NB4 (cell line): ENCODE measurements around the gene EEF2KMT.
"Not testable (repeated sequence)": the region's sequence is repeated elsewhere in the genome, so short reads cannot be mapped to it uniquely, and the experiment has no call there.

Source experiments
- DNase-seq: peaks from one replicate; pipeline ENCODE4 v3.0.0; 2010; ENCODE audit warnings: low read depth
- H3K4me3 ChIP-seq: one replicate; pipeline ENCODE4 v1.5.1; 2011; ENCODE audit warnings: mild to moderate bottlenecking, low read depth, low read length, moderate library complexity
- MYC ChIP-seq: IDR thresholded peaks from 2 replicates; pipeline ENCODE4 v1.6.1; 2011; ENCODE audit warnings: low read depth, low read length
- POLR2A ChIP-seq: IDR thresholded peaks from 2 replicates; pipeline ENCODE4 v1.6.1; 2011; ENCODE audit warnings: mild to moderate bottlenecking; ENCODE audit not compliant: insufficient read length; ENCODE audit errors: extremely low read depth
- TF ChIP-seq, protein P1 (sequence below): IDR thresholded peaks from 2 replicates; pipeline ENCODE4 v1.6.1; 2011; ENCODE audit warnings: low read depth, low read length
- TF ChIP-seq, protein P2 (sequence below): IDR thresholded peaks from one replicate; pipeline ENCODE4 v1.5.1; 2012; ENCODE audit warnings: low read depth, low read length

The EEF2KMT gene, protein sequence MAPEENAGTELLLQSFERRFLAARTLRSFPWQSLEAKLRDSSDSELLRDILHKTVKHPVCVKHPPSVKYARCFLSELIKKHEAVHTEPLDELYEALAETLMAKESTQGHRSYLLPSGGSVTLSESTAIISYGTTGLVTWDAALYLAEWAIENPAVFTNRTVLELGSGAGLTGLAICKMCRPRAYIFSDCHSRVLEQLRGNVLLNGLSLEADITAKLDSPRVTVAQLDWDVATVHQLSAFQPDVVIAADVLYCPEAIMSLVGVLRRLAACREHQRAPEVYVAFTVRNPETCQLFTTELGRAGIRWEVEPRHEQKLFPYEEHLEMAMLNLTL

DNA sequence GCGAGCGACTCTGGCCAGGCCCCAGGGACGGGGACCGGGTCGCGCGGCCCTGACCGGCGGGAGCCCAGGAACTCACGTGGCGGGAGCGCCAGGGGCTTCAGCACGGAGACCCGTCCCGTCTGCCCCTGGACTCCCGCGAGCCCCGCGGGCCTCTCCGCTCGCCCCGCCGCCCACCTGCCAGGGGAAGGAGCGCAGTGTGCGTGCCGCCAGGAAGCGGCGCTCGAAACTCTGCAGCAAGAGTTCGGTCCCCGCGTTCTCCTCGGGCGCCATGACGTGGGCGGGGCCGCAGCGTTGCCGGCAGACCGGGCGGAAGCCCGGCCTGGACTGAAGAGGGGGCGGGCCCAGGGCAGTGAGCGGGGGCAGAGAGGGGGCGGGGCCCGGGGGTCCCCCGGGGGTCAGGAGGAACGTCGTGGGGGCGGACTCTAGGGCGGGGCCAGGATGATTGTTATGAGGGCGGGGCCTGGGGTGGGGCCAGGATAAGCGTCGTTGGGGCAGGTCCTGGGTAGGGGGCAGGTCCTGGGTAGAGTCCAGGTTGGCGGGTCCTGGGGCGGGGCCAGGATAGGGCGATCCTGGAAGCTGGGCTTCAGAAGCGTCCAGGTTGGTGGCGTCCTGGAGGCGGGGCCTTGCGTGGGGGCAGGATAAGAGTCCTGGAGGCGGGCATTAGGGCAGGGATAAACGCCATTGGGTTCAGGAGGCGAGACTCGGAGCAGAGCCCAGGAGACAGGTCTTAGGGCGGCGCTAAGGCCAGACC is at the start of gene EEF2KMT:
Gene EEF2KMT, minus strand, starts transcription at position 326 of the 751 bp plus-strand sequence. Its CDS starts 56 bp downstream, at position 270.
- peak; percentile 96 for DNase-seq
- H3K4me3 ChIP-seq: peak within 1 kb of the TSS; percentile 76

DNA sequence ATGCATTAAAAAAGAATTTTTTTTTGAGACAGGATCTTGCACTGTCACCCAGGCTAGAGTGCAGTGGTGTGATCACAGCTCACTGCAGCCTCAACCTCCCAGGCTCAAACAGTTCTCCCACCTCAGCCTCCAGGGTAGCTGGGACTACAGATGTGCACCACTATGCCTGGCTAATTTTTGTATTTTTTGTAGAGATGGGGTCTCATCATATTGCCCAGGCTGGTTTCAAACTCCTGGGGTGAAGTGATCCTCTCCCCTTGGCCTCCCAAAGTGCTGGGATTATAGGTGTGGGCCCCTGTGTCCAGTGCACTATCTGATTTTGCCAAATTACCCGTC is 47.0 kb upstream of the EEF2KMT start:
- H3K4me3 ChIP-seq, DNase-seq: not testable (repeated sequence)

DNA sequence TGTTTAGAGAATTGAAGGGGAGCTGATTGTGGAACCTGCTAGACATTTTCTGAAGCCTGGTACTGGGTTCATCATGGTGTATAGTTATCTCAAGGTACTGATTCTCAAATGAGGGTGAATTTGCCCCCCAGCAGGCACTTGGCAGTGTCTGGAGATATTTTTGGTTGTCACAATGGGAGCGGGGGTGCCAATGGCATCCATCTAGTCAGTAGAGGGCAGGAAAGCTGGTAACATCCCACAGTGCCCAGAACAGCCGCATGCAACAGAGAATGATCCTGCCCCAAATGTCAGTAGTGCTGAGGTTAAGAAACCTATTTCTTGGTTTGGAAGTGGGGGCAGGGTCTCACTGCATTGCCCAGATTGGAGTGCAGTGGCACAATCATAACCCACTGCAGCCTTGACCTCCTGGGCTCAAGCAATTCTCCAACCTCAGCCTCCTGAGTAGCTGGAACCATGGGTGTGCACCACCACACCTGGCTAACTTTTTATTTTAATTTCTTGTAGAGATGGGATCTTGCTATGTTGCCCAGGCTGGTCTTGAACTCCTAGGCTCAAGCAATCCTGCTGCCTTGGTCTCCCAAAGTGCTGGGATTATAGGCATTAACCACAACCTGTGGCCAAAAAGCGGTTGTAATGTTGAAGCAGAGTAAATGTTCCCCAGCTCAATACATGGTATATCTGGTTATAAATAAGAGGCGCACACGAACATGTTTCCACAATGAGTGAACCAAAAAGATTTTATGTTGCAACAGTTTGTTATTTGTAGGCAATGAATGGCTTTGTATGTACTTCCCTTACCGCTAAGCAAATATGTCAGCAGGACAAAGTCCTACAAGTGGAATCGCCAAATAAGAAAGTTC is 46.4 kb upstream of the EEF2KMT start:
- TF ChIP-seq MYC: no peak
- TF ChIP-seq, protein P1, sequence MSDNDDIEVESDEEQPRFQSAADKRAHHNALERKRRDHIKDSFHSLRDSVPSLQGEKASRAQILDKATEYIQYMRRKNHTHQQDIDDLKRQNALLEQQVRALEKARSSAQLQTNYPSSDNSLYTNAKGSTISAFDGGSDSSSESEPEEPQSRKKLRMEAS: no peak
- TF ChIP-seq, protein P2, sequence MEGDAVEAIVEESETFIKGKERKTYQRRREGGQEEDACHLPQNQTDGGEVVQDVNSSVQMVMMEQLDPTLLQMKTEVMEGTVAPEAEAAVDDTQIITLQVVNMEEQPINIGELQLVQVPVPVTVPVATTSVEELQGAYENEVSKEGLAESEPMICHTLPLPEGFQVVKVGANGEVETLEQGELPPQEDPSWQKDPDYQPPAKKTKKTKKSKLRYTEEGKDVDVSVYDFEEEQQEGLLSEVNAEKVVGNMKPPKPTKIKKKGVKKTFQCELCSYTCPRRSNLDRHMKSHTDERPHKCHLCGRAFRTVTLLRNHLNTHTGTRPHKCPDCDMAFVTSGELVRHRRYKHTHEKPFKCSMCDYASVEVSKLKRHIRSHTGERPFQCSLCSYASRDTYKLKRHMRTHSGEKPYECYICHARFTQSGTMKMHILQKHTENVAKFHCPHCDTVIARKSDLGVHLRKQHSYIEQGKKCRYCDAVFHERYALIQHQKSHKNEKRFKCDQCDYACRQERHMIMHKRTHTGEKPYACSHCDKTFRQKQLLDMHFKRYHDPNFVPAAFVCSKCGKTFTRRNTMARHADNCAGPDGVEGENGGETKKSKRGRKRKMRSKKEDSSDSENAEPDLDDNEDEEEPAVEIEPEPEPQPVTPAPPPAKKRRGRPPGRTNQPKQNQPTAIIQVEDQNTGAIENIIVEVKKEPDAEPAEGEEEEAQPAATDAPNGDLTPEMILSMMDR: no peak
- no peak for TF ChIP-seq POLR2A
- DNase-seq: no peak
- H3K4me3 ChIP-seq: no peak overlapping the region

DNA sequence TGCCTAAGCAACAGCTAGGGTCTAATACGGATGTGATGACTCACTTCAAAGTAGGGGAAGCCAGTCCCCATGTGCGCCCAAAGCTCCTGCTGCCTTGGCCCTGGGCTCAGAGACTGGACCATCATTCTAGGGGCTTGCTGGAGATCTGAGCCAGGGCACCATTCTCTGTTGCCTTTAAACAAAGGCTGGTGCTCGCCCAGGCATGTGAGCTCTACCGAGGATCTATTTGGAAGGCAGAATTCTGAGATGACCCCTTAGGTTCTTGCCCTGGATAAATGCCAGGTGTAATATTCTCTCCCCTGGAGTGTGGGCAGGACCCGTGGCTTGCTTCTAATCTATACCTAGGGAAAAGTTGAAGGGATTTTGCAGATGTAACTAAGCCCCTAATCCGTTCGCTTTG is 42.6 kb upstream of the EEF2KMT start:
- not testable (repeated sequence) for H3K4me3 ChIP-seq, DNase-seq

DNA sequence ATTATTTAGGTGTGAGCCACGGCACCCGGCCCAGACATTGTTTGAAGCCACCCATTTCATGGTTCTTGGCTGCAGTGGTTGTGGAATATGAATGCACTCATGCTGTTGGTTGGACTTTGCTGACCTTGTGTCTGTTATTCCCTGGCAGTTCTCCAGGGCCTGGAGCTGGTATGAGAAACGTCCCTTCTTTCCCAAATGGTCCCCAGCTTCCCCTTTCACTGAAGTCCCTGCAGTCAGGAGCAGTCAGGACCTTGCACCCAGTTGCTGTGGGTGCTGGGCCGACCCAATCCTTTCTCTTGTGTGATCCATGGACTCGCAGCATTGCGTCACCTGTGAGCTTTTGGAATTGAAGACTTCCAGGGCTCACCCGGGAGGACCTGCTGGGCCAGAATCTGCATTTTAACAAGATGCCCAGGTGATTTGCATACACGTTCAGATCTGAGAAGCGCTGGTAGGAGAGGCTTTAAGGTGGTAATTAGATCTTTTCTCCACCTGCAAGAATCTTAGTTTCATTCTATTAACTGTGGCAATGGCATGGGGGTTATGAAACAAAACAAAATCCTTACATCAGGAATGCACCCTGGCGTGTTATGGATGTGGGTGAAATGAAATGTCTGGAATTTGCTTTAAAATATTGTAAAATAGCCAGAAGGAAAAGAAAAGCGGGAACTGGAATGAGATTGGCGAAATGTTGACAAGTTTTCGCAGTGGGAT is 37.3 kb upstream of the EEF2KMT start:
- not testable (repeated sequence) for H3K4me3 ChIP-seq, DNase-seq

DNA sequence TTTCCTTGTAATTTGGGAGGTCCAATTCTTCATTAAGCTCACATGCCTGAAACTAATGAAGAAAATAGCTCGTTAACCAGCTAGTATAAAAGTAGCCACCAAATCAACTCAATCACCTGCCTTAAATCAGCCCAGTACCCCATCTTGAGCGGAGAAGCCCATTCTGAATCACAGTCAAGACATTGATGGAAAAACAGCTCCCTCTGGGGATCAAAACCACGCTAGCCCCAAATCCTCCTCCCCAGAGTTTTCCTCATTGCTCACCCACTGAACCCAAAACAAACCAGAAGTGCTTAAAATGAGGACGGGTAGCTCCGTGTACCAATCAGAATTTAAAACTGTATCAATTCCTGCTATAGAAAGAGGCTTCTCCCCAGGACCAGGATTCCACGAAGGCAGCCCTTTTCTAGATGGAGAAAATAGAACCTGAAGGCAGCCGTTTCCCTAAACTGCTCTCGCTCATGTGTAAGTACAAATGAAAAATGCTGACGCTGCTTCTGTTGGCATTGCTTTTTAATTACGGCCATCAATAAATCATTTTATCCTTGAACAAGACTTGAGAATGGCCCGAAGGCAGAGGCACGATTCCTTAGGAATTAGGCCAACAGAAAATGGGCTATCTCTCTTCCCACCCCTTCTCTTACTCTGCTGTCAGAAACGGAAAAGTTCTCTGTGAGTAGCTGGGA is 35.5 kb upstream of the EEF2KMT start:
- not testable (repeated sequence) for H3K4me3 ChIP-seq, DNase-seq

DNA sequence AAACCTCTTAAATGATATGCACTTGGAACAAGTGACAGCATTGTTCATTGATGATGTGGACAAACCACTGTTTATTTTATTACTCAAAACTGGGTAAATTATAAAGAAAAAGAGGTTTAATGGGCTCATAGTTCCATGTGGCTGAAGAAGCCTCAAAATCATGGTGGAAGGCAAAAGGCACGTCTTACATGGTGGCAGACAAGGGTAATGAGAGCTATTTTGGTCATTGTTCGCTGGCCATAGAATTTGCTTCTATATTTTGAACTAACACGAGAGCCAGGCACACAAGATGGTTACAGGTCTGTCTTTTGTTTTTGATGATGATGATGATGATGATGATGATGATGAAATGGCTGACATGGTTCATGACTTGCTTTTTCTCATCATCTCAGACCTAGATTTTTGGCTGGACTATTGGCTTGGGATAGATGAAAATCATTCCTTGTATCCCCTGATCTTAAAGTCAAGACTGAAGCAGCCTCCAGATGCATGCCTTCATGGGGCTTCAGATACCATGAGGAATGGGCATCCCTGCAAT is 33.9 kb upstream of the EEF2KMT start:
- not testable (repeated sequence) for H3K4me3 ChIP-seq, DNase-seq

DNA sequence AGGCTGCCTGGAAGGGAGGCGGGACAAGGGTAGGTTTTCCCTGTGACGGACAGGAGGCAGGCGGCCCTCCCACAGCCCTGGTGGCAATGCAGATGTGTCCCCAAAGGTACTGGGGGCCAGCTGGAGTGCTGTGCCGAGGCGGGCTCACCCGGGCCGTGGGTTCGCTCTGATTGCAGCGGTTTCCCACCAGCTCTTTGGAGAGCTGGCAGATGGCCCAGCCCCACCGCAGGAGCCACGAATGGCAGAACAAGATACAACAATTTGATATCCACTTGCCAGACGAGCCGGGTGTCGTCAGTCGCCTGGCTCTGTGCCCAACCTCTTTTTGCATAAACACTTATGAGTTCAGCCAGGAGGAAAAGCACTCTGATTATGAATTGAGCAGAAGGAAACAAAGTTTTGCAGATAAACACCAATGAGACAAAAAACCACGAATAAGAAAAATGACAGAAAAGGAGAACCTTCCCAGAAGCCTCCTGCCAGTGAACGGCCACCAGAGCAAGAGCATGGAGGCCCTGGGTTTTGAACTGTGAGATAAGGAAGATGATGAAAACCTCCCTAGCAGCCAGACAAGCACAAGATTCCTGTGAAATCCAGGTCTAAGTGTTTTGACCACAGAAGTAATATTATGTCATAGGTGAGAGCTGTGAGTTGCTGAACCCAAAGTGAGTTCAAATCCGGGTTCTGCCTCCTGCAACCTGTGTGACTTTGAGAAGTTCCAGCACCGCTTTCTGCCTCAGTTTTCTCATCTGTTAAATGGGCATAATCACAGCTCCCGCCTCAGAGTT is 19.9 kb upstream of the EEF2KMT start:
- DNase-seq: peak; percentile 21
- not testable (repeated sequence) for H3K4me3 ChIP-seq

DNA sequence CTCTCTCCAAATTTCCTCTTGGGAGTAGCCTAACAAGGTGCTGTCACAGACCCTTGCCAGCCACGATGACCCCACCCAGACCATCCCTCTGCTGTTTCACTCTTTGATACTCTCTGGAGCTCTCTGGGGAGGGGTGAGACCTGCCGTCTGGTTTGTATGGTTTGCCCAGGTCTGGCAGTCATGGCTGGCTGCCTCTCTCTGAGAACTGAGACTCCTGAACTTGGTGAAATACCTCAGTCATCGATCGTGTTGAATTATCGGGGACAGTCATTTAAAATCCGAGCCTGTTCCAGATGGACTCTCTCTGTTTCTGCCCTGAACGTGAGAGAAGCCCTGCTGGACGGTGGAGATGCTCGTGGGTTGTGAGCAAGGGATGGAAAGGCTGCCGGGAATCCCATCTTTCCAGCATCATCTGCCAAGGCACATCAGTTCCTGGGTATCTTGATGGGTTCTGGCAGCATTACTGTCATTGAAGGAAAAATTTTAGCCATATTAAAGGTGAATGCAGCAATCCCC is 19.2 kb upstream of the EEF2KMT start:
- H3K4me3 ChIP-seq, DNase-seq: not testable (repeated sequence)

DNA sequence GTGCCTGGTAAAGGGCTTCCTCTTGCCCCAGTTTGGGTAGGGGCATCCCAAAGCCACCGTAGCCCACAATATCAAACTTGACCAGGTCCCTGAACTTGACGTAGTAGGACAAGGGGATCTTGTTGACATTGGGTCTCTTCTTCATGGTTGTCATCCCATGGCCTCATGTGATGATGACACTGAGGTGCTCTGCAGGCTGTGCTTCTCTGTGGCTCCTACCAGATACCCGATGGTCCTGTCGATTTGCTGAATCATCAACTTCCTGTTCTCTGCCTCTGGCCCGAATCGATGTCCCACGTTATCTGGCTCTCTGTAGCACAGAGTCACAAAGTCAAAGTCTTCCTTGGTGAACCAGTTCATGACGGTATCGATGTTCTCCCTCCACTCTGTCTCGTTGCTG is 13.3 kb upstream of the EEF2KMT start:
- not testable (repeated sequence) for H3K4me3 ChIP-seq, DNase-seq
